Skeletal muscle tissue (tissue), 4 donors: ENCODE measurements around the gene ZFYVE28. TPM values are rescaled to one million over a fixed set of nuclear protein-coding genes. Genes with fewer than 3 reads are reported as not detected.

ENCODE experiments used
- H3K27ac ChIP-seq: one replicate; pipeline ENCODE4 v1.7.0; 2013; ENCODE audit warnings: mild to moderate bottlenecking, low read depth, low read length, inconsistent platforms
- H3K27me3 ChIP-seq, 3 donors: one replicate each; pipeline ENCODE4 v1.7.0; 2013; ENCODE audit warnings: low read length in 3 of 3; ENCODE audit not compliant: control insufficient read depth in 3 of 3, insufficient read depth in 3 of 3
- H3K36me3 ChIP-seq, 3 donors: one replicate each; pipeline ENCODE4 v1.7.0; 2013; ENCODE audit warnings: low read length in 3 of 3; ENCODE audit not compliant: control insufficient read depth in 3 of 3, insufficient read depth in 3 of 3
- H3K4me1 ChIP-seq, 3 donors: one replicate each; pipeline ENCODE4 v1.7.0; 2013; ENCODE audit warnings: low read length in 3 of 3, mild to moderate bottlenecking in 3 of 3; ENCODE audit not compliant: control insufficient read depth in 3 of 3, insufficient read depth in 3 of 3
- H3K4me3 ChIP-seq, 3 donors: one replicate each; pipeline ENCODE4 v1.7.0; 2013; ENCODE audit warnings: low read length in 3 of 3
- H3K9ac ChIP-seq, 3 donors: one replicate each; pipeline ENCODE4 v1.7.0; 2013; ENCODE audit warnings: low read length in 3 of 3, mild to moderate bottlenecking in 3 of 3, moderate library complexity in 2 of 3, low read depth in 1 of 3
- H3K9me3 ChIP-seq, 3 donors: one replicate each; pipeline ENCODE4 v1.7.0; 2013; ENCODE audit warnings: low read length in 3 of 3; ENCODE audit not compliant: control insufficient read depth in 3 of 3
- total RNA-seq: library from RNA; depleted of rRNA; stranded (reverse); fragments of >200 nt; gene quantifications from one replicate; pipeline ENCODE4 v1.2.3, GENCODE V29; 2014
- donor health status: Osteomylitis.

Gene ZFYVE28
- total RNA-seq, 1 donor from 2014 or later, result 1.0 TPM

GRCh38 chr4:2313366-2313765, 105.1 kb downstream of the ZFYVE28 start:
- Histone ChIP-seq H3K4me1 (no peaks in the 10 kb centered on the region), H3K27me3 (no peaks in the 10 kb centered on the region), H3K27ac (no peak overlapping the region), H3K4me3 (no peak overlapping the region), H3K36me3 (no peaks in the 10 kb centered on the region), H3K9ac (no peak overlapping the region), H3K9me3 (no peaks in the 10 kb centered on the region)

- H3K27ac ChIP-seq, result no peak overlapping the region
- H3K36me3 ChIP-seq, result no peaks in the 10 kb centered on the region
- no peaks in the 10 kb centered on the region for H3K4me1 ChIP-seq
- H3K9me3 ChIP-seq, result peaks cover 0 to 7% (median 6%) of the 10 kb centered on the region in 3 donors
- H3K9ac ChIP-seq, result no peak overlapping the region
- H3K4me3 ChIP-seq, result no peak overlapping the region
- no peaks in the 10 kb centered on the region for H3K27me3 ChIP-seq
These were observed 111.6 kb downstream of the ZFYVE28 start for GRCh38 chr4:2306773-2307410.

GRCh38 chr4:2305766-2306501, 112.5 kb downstream of the ZFYVE28 start:
- Histone ChIP-seq H3K4me3 (no peak overlapping the region), H3K9me3 (peaks cover 0 to 7% (median 6%) of the 10 kb centered on the region in 3 donors), H3K4me1 (no peaks in the 10 kb centered on the region), H3K9ac (no peak overlapping the region), H3K27ac (no peak overlapping the region), H3K36me3 (no peaks in the 10 kb centered on the region), H3K27me3 (no peaks in the 10 kb centered on the region)

- no peak overlapping the region for H3K27ac ChIP-seq
- H3K9me3 ChIP-seq, result peaks cover 0 to 7% (median 6%) of the 10 kb centered on the region in 3 donors
- no peak overlapping the region for H3K4me3 ChIP-seq
- no peaks in the 10 kb centered on the region for H3K4me1 ChIP-seq
- no peaks in the 10 kb centered on the region for H3K36me3 ChIP-seq
- H3K9ac ChIP-seq, result no peak overlapping the region
- no peaks in the 10 kb centered on the region for H3K27me3 ChIP-seq
These were observed 113.4 kb downstream of the ZFYVE28 start for GRCh38 chr4:2304877-2305561.

GRCh38 chr4:2304321-2304876, 114.0 kb downstream of the ZFYVE28 start:
- Histone ChIP-seq H3K4me1 (no peaks in the 10 kb centered on the region), H3K27me3 (no peaks in the 10 kb centered on the region), H3K9ac (no peak overlapping the region), H3K4me3 (no peak overlapping the region), H3K27ac (no peak overlapping the region), H3K9me3 (peaks cover 0 to 7% (median 6%) of the 10 kb centered on the region in 3 donors), H3K36me3 (no peaks in the 10 kb centered on the region)

GRCh38 chr4:2303686-2304320, 114.6 kb downstream of the ZFYVE28 start:
- Histone ChIP-seq H3K4me1 (no peaks in the 10 kb centered on the region), H3K27ac (no peak overlapping the region), H3K9me3 (peaks cover 0 to 7% (median 6%) of the 10 kb centered on the region in 3 donors)

GRCh38 chr4:2303121-2303685, 115.2 kb downstream of the ZFYVE28 start:
- Histone ChIP-seq H3K36me3 (no peaks in the 10 kb centered on the region), H3K9ac (no peak overlapping the region), H3K27me3 (peaks cover 0 to 4% (median 0%) of the 10 kb centered on the region in 3 donors), H3K27ac (no peak overlapping the region), H3K4me3 (no peak overlapping the region), H3K9me3 (peaks cover 0 to 7% (median 6%) of the 10 kb centered on the region in 3 donors), H3K4me1 (no peaks in the 10 kb centered on the region)

More at GRCh38 chr4:2303686-2304320, 114.6 kb downstream of the ZFYVE28 start:
- no peak overlapping the region for H3K4me3 ChIP-seq
- H3K36me3 ChIP-seq, result no peaks in the 10 kb centered on the region
- no peak overlapping the region for H3K9ac ChIP-seq
- H3K27me3 ChIP-seq, result no peaks in the 10 kb centered on the region

- H3K36me3 ChIP-seq, result no peaks in the 10 kb centered on the region
- no peak overlapping the region for H3K27ac ChIP-seq
- peaks cover 1 to 4% (median 3%) of the 10 kb centered on the region in 3 donors for H3K27me3 ChIP-seq
- H3K9me3 ChIP-seq, result peaks cover 0 to 7% (median 6%) of the 10 kb centered on the region in 3 donors
- H3K9ac ChIP-seq, result no peak overlapping the region
- no peaks in the 10 kb centered on the region for H3K4me1 ChIP-seq
- H3K4me3 ChIP-seq, result no peak overlapping the region
These were observed 115.9 kb downstream of the ZFYVE28 start for GRCh38 chr4:2302387-2303119.

- Histone ChIP-seq H3K4me3 (no peak overlapping the region), H3K27ac (no peak overlapping the region), H3K4me1 (no peaks in the 10 kb centered on the region), H3K27me3 (peaks cover 3 to 5% (median 4%) of the 10 kb centered on the region in 3 donors), H3K36me3 (no peaks in the 10 kb centered on the region), H3K9me3 (peaks cover 0 to 6% (median 4%) of the 10 kb centered on the region in 3 donors), H3K9ac (no peak overlapping the region)
These were observed 116.6 kb downstream of the ZFYVE28 start for GRCh38 chr4:2301806-2302205.
